T-helper 17 cell (primary cell): ENCODE data around the gene TNK2. TPM values are rescaled to one million over a fixed set of nuclear protein-coding genes. Genes with fewer than 3 reads are reported as not detected.
"Not testable (repeated sequence)": the region's sequence is repeated elsewhere in the genome, so short reads cannot be mapped to it uniquely, and the experiment has no call there.

Source experiments
- ATAC-seq: fragments of 150-1000 bp; cut with Tn5 transposase; 2 replicates; pipeline ENCODE4 v1.10.0; 2021; ENCODE audit warnings: mild to moderate bottlenecking, moderate library complexity
- DNase-seq, 3 donors: peaks; one replicate each; pipeline versions ENCODE4 v3.0.0 to v3.0.0-alpha.2; 2020 to 2021
- H3K9me3 ChIP-seq: one replicate; pipeline ENCODE4 v1.7.0; 2013; ENCODE audit warnings: low read length, mild to moderate bottlenecking; ENCODE audit not compliant: control insufficient read depth, poor library complexity, severe bottlenecking
- H3K27ac Mint-ChIP-seq: one replicate; pipeline ENCODE4 v1.8.0; 2022; ENCODE audit warnings: mild to moderate bottlenecking, moderate library complexity, mixed read lengths
- H3K27me3 Mint-ChIP-seq: one replicate; pipeline ENCODE4 v1.8.0; 2022; ENCODE audit warnings: mixed read lengths
- H3K36me3 Mint-ChIP-seq: one replicate; pipeline ENCODE4 v1.8.0; 2022; ENCODE audit warnings: low read depth, mixed read lengths
- H3K4me1 Mint-ChIP-seq: one replicate; pipeline ENCODE4 v1.8.0; 2022; ENCODE audit warnings: mild to moderate bottlenecking, mixed read lengths
- H3K4me3 Mint-ChIP-seq: one replicate; pipeline ENCODE4 v1.8.0; 2022; ENCODE audit warnings: mild to moderate bottlenecking, moderate library complexity, mixed read lengths
- total RNA-seq, 4 donors: library from RNA in 2 of 4; stranded (reverse) in 2 of 4; gene quantifications; one replicate each; pipeline ENCODE4 v1.2.3 and lab custom pipeline; 2022 to 2026

Gene TNK2
- total RNA-seq (100 to 1,000 TPM; 123 to 125 TPM), total RNA-seq (lab: John Stamatoyannopoulos, UW) (111 to 144 reads per million in 2 donors)

DNA sequence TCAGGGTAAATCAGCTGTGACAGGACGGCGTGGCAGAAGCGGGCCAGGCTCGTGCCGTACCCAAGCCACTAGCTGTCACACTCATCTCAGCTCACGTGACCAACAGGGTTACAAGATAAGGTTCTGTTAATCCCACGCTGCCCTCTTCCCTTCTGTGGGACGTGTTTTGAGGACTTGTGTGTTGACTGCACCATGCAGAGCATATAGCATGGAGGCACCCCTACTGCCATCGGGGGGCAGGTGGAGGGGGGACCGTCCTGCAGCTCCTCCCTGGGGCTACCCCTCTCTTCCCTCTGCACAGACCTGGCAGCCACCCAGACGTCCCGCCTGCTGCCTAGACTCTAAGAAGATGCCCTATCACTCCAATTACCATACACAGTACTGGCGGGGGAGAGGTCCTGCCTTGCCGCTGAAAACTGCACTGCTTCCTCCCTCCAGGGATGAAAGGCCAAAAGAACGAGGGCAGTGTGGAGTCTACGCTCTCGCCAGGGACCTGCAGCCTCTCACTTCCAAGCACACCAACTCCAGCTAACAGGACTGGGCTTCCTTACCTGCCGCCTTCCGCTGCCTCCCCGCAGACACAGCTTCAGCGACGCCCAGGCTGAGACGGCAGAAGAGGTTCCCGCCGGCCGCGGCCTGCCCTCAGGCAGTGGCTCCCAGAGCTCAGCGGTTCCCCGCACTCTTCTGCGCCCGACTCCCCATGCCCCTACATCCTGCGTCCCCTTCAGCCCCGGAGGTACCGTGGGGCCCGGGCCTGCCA is at the start of gene TNK2:
TSS of gene TNK2 (minus strand) at position 618 of the 760 bp plus-strand sequence. CDS start 19,963 bp downstream, outside the sequence.
- no peaks in the 10 kb centered on the region for H3K9me3 ChIP-seq
- peak within 1 kb of the TSS; percentile 96 for H3K4me3 Mint-ChIP-seq
- DNase-seq = peak; percentile 31 to 43 (median 32)
- H3K36me3 Mint-ChIP-seq = peaks cover 2% of the 10 kb centered on the region
- no peaks in the 10 kb centered on the region for H3K27me3 Mint-ChIP-seq
- H3K27ac Mint-ChIP-seq = peak within 1 kb of the TSS; percentile 98
- peaks cover 42% of the 10 kb centered on the region for H3K4me1 Mint-ChIP-seq
- peak; percentile 16 for ATAC-seq

- ATAC-seq = no peak
- DNase-seq = no peak
- Mint-ChIP-seq H3K27ac (peak overlapping the region; percentile 66), H3K36me3 (no peaks in the 10 kb centered on the region), H3K27me3 (no peaks in the 10 kb centered on the region), H3K4me1 (peaks cover 13% of the 10 kb centered on the region), H3K4me3 (no peak overlapping the region)
- H3K9me3 ChIP-seq = no peaks in the 10 kb centered on the region
These were observed 48.2 kb upstream of the TNK2 start for GRCh38 chr3:195956577-195956976.

DNA sequence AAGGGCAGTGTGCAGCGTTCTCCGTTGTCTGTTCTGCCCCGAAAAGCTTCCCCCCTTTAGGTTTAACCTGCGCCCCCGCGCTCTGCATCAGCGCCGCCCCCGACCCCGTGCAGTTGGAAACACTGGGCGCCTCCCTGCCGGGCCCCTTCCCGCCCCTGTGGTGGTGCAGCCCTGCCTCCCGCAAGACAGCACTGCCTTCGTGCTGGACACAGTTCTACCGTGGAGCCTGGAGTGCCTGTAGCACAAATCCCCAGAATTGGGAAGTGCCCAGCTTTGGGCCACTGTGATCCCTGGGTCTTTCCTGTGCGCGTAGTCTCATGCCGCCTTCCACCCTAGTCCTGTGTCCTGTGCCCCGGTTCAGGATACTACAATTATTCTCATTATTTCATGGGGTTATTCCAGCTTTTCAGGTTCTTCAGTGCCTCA is 47.1 kb upstream of the TNK2 start:
- H3K4me1 Mint-ChIP-seq = peaks cover 17% of the 10 kb centered on the region
- H3K27ac Mint-ChIP-seq = peak overlapping the region; percentile 66
- not testable (repeated sequence) for H3K27me3 Mint-ChIP-seq, H3K9me3 ChIP-seq, ATAC-seq, DNase-seq, H3K36me3 Mint-ChIP-seq
- peak overlapping the region; percentile 79 for H3K4me3 Mint-ChIP-seq

GRCh38 chr3:195954752-195955119 is 46.4 kb upstream of the TNK2 start:
- peak overlapping the region; percentile 21 for H3K27ac Mint-ChIP-seq
- not testable (repeated sequence) for H3K9me3 ChIP-seq, H3K27me3 Mint-ChIP-seq, H3K36me3 Mint-ChIP-seq
- DNase-seq = peak in 1 of 3 donors; percentile 18
- peak overlapping the region; percentile 83 for H3K4me3 Mint-ChIP-seq
- H3K4me1 Mint-ChIP-seq = peaks cover 19% of the 10 kb centered on the region
- peak; percentile 66 for ATAC-seq

DNA sequence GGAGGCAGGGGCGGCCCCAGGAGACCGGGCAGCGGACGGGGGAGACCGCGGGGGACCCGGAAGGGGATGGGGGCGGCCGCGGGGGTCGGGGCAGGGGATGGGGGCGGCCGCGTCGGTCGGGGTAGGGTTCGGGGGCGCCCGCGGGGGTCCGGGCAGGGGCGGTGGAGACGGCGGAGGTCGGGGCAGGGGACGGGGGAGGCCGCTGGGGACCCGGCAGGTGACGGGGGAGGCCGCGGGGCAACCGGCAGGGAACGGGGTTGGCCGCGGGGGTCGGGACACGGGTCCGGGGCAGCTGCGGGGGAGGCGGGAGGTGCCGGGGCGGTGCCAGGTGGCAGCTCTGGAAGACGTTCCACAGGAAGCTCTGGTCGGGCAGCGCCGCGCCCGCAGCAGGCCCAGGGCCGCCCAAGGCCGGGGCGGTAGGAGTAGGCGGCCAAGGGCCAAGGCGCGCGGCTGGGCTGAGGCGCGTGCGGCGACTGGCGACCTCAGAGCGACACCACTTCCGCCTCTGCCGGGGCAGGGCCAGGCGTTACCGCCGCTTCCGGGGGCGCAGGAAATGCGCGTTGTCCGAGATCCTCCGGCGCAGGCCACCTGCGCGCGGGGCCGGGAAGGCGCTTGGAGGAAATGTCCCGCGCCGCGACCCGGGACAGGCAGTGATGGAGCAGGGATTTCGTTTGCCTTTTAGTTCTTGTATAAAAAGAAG is 45.9 kb upstream of the TNK2 start:
- ATAC-seq (peak; percentile 92), DNase-seq (peak; percentile 31 to 62 (median 42))
- Mint-ChIP-seq H3K4me3 (peak overlapping the region; percentile 83), H3K4me1 (peaks cover 18% of the 10 kb centered on the region), H3K27ac (peak overlapping the region; percentile 21)
- not testable (repeated sequence) for H3K9me3 ChIP-seq, H3K27me3 Mint-ChIP-seq, H3K36me3 Mint-ChIP-seq

DNA sequence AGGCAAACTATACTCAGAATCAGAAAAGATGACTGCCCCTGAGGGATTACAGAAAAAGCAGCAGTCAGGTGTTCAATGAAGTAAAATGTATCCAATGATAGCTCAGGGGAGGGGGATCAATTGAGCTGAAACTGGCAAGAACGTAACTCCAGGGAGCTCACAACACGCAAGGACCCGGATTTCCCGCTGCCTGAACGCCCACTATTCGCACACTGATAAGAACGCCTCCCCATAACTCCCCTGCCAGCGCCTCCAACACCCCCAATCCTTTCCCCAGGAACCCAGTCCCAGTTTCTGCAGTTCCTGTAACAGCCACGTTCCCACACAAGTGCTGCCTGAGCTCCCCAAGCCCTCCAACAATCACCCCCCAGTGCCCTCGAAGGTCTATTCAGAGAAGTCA is 44.2 kb upstream of the TNK2 start:
- H3K9me3 ChIP-seq, ATAC-seq, H3K27ac Mint-ChIP-seq, H3K4me3 Mint-ChIP-seq, DNase-seq, H3K27me3 Mint-ChIP-seq, H3K36me3 Mint-ChIP-seq: not testable (repeated sequence)
- H3K4me1 Mint-ChIP-seq = peaks cover 13% of the 10 kb centered on the region

GRCh38 chr3:195951443-195952177 is 43.3 kb upstream of the TNK2 start:
- ATAC-seq, H3K4me3 Mint-ChIP-seq, H3K36me3 Mint-ChIP-seq, H3K9me3 ChIP-seq, H3K27me3 Mint-ChIP-seq, DNase-seq, H3K27ac Mint-ChIP-seq: not testable (repeated sequence)
- H3K4me1 Mint-ChIP-seq = peaks cover 13% of the 10 kb centered on the region

DNA sequence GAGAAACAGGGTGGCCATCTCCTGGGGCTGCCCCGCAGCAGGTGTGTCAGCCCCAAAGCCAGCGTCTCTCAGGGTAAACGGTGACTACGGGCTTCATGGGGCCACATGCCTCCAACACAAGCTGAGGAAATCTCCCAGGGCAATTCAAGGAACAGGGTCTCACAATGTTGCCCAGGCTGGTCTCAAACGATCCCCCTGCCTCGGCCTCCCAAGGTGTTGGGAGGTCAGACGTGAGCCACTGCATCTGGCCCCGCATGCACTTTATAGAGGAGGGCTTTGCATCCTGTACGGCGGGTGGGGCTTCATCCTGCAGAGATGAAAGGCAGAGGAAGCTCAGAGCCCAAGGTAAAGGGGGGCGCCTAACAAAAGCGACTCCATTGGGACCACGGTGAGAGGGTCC is 42.4 kb upstream of the TNK2 start:
- H3K4me3 Mint-ChIP-seq, H3K27ac Mint-ChIP-seq, H3K36me3 Mint-ChIP-seq, H3K9me3 ChIP-seq, DNase-seq, H3K27me3 Mint-ChIP-seq, ATAC-seq: not testable (repeated sequence)
- H3K4me1 Mint-ChIP-seq = peaks cover 12% of the 10 kb centered on the region

GRCh38 chr3:195950164-195950563 is 41.8 kb upstream of the TNK2 start:
- H3K4me1 Mint-ChIP-seq, ATAC-seq, H3K9me3 ChIP-seq, DNase-seq, H3K27me3 Mint-ChIP-seq, H3K27ac Mint-ChIP-seq, H3K36me3 Mint-ChIP-seq, H3K4me3 Mint-ChIP-seq: not testable (repeated sequence)

- H3K27me3 Mint-ChIP-seq, DNase-seq, H3K9me3 ChIP-seq, ATAC-seq, H3K4me3 Mint-ChIP-seq, H3K36me3 Mint-ChIP-seq, H3K27ac Mint-ChIP-seq: not testable (repeated sequence)
- H3K4me1 Mint-ChIP-seq = peaks cover 20% of the 10 kb centered on the region
These were observed 38.8 kb upstream of the TNK2 start for GRCh38 chr3:195946910-195947699.

DNA sequence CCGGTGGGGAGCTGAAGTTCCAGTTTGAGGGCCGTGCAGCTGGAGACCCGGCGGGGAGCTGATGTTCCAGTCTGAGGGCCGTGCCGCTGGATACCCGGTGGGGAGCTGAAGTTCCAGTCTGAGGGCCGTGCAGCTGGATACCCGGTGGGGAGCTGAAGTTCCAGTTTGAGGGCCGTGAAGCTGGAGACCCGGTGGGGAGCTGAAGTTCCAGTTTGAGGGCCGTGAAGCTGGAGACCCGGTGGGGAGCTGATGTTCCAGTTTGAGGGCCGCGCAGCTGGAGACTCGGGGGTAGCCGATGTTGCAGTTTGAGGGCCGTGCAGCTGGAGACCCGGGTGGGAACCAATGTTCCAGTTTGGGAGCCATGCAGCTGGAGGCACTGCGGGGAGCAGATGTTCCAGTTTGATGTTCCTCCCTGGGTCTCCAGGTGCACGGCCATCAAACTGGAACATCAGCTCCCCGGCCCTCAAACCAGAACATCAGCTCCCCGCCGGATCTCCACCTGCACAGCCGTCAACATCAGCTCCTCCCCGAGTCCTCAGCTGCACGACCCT is 33.0 kb upstream of the TNK2 start:
- not testable (repeated sequence) for H3K9me3 ChIP-seq, H3K27me3 Mint-ChIP-seq, ATAC-seq, H3K4me3 Mint-ChIP-seq, DNase-seq, H3K36me3 Mint-ChIP-seq, H3K27ac Mint-ChIP-seq
- H3K4me1 Mint-ChIP-seq = peaks cover 12% of the 10 kb centered on the region

GRCh38 chr3:195940806-195941205 is 32.5 kb upstream of the TNK2 start:
- not testable (repeated sequence) for H3K9me3 ChIP-seq, DNase-seq, H3K27ac Mint-ChIP-seq, H3K36me3 Mint-ChIP-seq, ATAC-seq, H3K4me3 Mint-ChIP-seq, H3K27me3 Mint-ChIP-seq
- peaks cover 12% of the 10 kb centered on the region for H3K4me1 Mint-ChIP-seq
